ENCODE results near the gene OSBPL5.

The OSBPL5 gene

GRCh38 chr11:3195251-3196160 is 30.4 kb upstream of the OSBPL5 start:
- peak overlapping the region; percentile 1 for H2AFZ ChIP-seq (ENCODE audit: low read length)

GRCh38 chr11:3194016-3194816 is 29.1 kb upstream of the OSBPL5 start:
- no peak overlapping the region for H2BK5ac ChIP-seq (ENCODE audit: low read length)
- H2BK120ac ChIP-seq (ENCODE audit: low read depth, low read length), result no peak overlapping the region
- no peaks in the 10 kb centered on the region for H3K79me1 ChIP-seq (ENCODE audit: low read depth, low read length)
- H3K18ac ChIP-seq (ENCODE audit: low read length), result peak overlapping the region; percentile 82
- H3K14ac ChIP-seq (ENCODE audit: low read length), result no peak overlapping the region
- peaks cover 0 to 42% (median 0%) of the 10 kb centered on the region in 3 experiments for H3K27me3 ChIP-seq (ENCODE audit: control insufficient read depth in 3 of 3, insufficient read depth in 3 of 3, low read depth in 1 of 3, low read length in 3 of 3)
- no peak overlapping the region for H4K8ac ChIP-seq (ENCODE audit: low read depth, low read length)
- H2BK12ac ChIP-seq (ENCODE audit: low read length), result no peak overlapping the region
- H2BK15ac ChIP-seq (ENCODE audit: low read length), result peak overlapping the region; percentile 69
- peak overlapping the region; percentile 50 for H3K9ac ChIP-seq (ENCODE audit: low read depth, low read length, poor library complexity)
- H3K4me3 ChIP-seq (ENCODE audit: low read length in 2 of 2), result no peak overlapping the region
- no peak overlapping the region for H3K4me2 ChIP-seq (ENCODE audit: insufficient read depth, low read length, poor library complexity, severe bottlenecking)
- H3K36me3 ChIP-seq (replicated peaks in 1 of 2; ENCODE audit: control insufficient read depth in 2 of 2, insufficient read depth in 2 of 2, low read length in 2 of 2), result no peaks in the 10 kb centered on the region
- WGBS, 2 donors (ENCODE audit: extremely low coverage in 2 of 2, insufficient read length in 2 of 2, insufficient replicate concordance in 1 of 2), result no CpG with 5 or more reads among the region's 12 CpGs
- peak overlapping the region; percentile 1 for H2AFZ ChIP-seq (ENCODE audit: low read length)
- no peak overlapping the region for H3K23ac ChIP-seq (ENCODE audit: low read depth, low read length, poor library complexity)
- peaks cover 0 to 4% of the 10 kb centered on the region in 2 donors for H3K9me3 ChIP-seq (replicated peaks in 1 of 2; ENCODE audit: control insufficient read depth in 2 of 2, insufficient read depth in 1 of 2, low read depth in 1 of 2, low read length in 2 of 2)
- no peak overlapping the region for H3K4ac ChIP-seq (ENCODE audit: low read length)
- no peak overlapping the region for H3K27ac ChIP-seq (replicated peaks; ENCODE audit: low read length)
- no peak overlapping the region for H4K91ac ChIP-seq (ENCODE audit: low read depth, low read length, poor library complexity)
- no peak for DNase-seq (ENCODE audit: low spot score)
- peak overlapping the region; percentile 77 for H2AK5ac ChIP-seq (ENCODE audit: low read depth, low read length)
- peaks cover 6 to 9% of the 10 kb centered on the region in 2 donors for H3K4me1 ChIP-seq (ENCODE audit: control insufficient read depth in 2 of 2, insufficient read depth in 1 of 2, low read depth in 1 of 2, low read length in 2 of 2)

More at GRCh38 chr11:3195251-3196160, 30.4 kb upstream of the OSBPL5 start:
- Histone ChIP-seq H3K9me3 (replicated peaks in 1 of 2; ENCODE audit: control insufficient read depth in 2 of 2, insufficient read depth in 1 of 2, low read depth in 1 of 2, low read length in 2 of 2) (peaks cover 0 to 4% of the 10 kb centered on the region in 2 donors), H2BK15ac (ENCODE audit: low read length) (no peak overlapping the region), H2AK5ac (ENCODE audit: low read depth, low read length) (peak overlapping the region; percentile 54), H3K23ac (ENCODE audit: low read depth, low read length, poor library complexity) (peak overlapping the region; percentile 17), H3K4me1 (ENCODE audit: control insufficient read depth in 2 of 2, insufficient read depth in 1 of 2, low read depth in 1 of 2, low read length in 2 of 2) (peaks cover 0 to 4% of the 10 kb centered on the region in 2 donors), H3K27ac (replicated peaks; ENCODE audit: low read length) (no peak overlapping the region), H3K4me3 (ENCODE audit: low read length in 2 of 2) (no peak overlapping the region), H3K79me1 (ENCODE audit: low read depth, low read length) (no peaks in the 10 kb centered on the region), H4K8ac (ENCODE audit: low read depth, low read length) (no peak overlapping the region), H2BK5ac (ENCODE audit: low read length) (no peak overlapping the region), H4K91ac (ENCODE audit: low read depth, low read length, poor library complexity) (no peak overlapping the region), H2BK120ac (ENCODE audit: low read depth, low read length) (no peak overlapping the region), H3K14ac (ENCODE audit: low read length) (no peak overlapping the region), H3K18ac (ENCODE audit: low read length) (no peak overlapping the region), H3K27me3 (ENCODE audit: control insufficient read depth in 3 of 3, insufficient read depth in 3 of 3, low read depth in 1 of 3, low read length in 3 of 3) (peaks cover 0 to 47% (median 0%) of the 10 kb centered on the region in 3 experiments), H2BK12ac (ENCODE audit: low read length) (no peak overlapping the region), H3K4ac (ENCODE audit: low read length) (no peak overlapping the region), H3K9ac (ENCODE audit: low read depth, low read length, poor library complexity) (peak overlapping the region; percentile 54), H3K4me2 (ENCODE audit: insufficient read depth, low read length, poor library complexity, severe bottlenecking) (no peak overlapping the region), H3K36me3 (replicated peaks in 1 of 2; ENCODE audit: control insufficient read depth in 2 of 2, insufficient read depth in 2 of 2, low read length in 2 of 2) (no peaks in the 10 kb centered on the region)
- WGBS, 2 donors (ENCODE audit: extremely low coverage in 2 of 2, insufficient read length in 2 of 2, insufficient replicate concordance in 1 of 2), result no CpG with 5 or more reads among the region's 22 CpGs
- no peak for DNase-seq (ENCODE audit: low spot score)

- Histone ChIP-seq H3K36me3 (replicated peaks in 1 of 2; ENCODE audit: control insufficient read depth in 2 of 2, insufficient read depth in 2 of 2, low read length in 2 of 2) (no peaks in the 10 kb centered on the region), H2BK12ac (ENCODE audit: low read length) (no peak overlapping the region), H2BK15ac (ENCODE audit: low read length) (peak overlapping the region; percentile 77), H3K4me2 (ENCODE audit: insufficient read depth, low read length, poor library complexity, severe bottlenecking) (no peak overlapping the region), H3K4me3 (ENCODE audit: low read length in 2 of 2) (no peak overlapping the region), H3K23ac (ENCODE audit: low read depth, low read length, poor library complexity) (no peak overlapping the region), H3K27ac (replicated peaks; ENCODE audit: low read length) (no peak overlapping the region), H4K8ac (ENCODE audit: low read depth, low read length) (no peak overlapping the region), H3K9ac (ENCODE audit: low read depth, low read length, poor library complexity) (no peak overlapping the region), H3K79me1 (ENCODE audit: low read depth, low read length) (no peaks in the 10 kb centered on the region), H3K4ac (ENCODE audit: low read length) (no peak overlapping the region), H3K4me1 (ENCODE audit: control insufficient read depth in 2 of 2, insufficient read depth in 1 of 2, low read depth in 1 of 2, low read length in 2 of 2) (peaks cover 6 to 15% of the 10 kb centered on the region in 2 donors), H3K27me3 (ENCODE audit: control insufficient read depth in 3 of 3, insufficient read depth in 3 of 3, low read depth in 1 of 3, low read length in 3 of 3) (peaks cover 0 to 37% (median 0%) of the 10 kb centered on the region in 3 experiments), H3K14ac (ENCODE audit: low read length) (no peak overlapping the region), H3K18ac (ENCODE audit: low read length) (peak overlapping the region; percentile 82), H3K9me3 (replicated peaks in 1 of 2; ENCODE audit: control insufficient read depth in 2 of 2, insufficient read depth in 1 of 2, low read depth in 1 of 2, low read length in 2 of 2) (peaks cover 0 to 4% of the 10 kb centered on the region in 2 donors), H2BK120ac (ENCODE audit: low read depth, low read length) (no peak overlapping the region), H2BK5ac (ENCODE audit: low read length) (no peak overlapping the region), H2AK5ac (ENCODE audit: low read depth, low read length) (no peak overlapping the region), H2AFZ (ENCODE audit: low read length) (peak overlapping the region; percentile 1), H4K91ac (ENCODE audit: low read depth, low read length, poor library complexity) (no peak overlapping the region)
- no peak for DNase-seq (ENCODE audit: low spot score)
- WGBS, 2 donors (ENCODE audit: extremely low coverage in 2 of 2, insufficient read length in 2 of 2, insufficient replicate concordance in 1 of 2), result no CpG with 5 or more reads among the region's 19 CpGs
Measured at GRCh38 chr11:3193373-3194015, 28.4 kb upstream of the OSBPL5 start.
